ENCODE measurements around the gene ATRX. TPM values are rescaled to one million over a fixed set of nuclear protein-coding genes. Genes with fewer than 3 reads are reported as not detected.
"Not testable (repeated sequence)": the region's sequence is repeated elsewhere in the genome, so short reads cannot be mapped to it uniquely, and the experiment has no call there.

The ATRX gene
- total RNA-seq, 1 donor from 2014 or later: 129 TPM

- no peak overlapping the region for H3K4me3 ChIP-seq
- no peaks in the 10 kb centered on the region for H3K36me3 ChIP-seq
- H3K79me2 ChIP-seq (ENCODE audit: low read depth): peaks cover 100% of the 10 kb centered on the region
- H3K27ac ChIP-seq: no peak overlapping the region
- no peak overlapping the region for H2AFZ ChIP-seq (replicated peaks)
- H3K9me3 ChIP-seq (ENCODE audit: low read depth): peaks cover 18% of the 10 kb centered on the region
- Mint-ChIP-seq H3K4me1 (no peaks in the 10 kb centered on the region), H3K9me3 (peaks cover 55% of the 10 kb centered on the region), H3K27ac (no peak overlapping the region), H3K4me3 (no peak overlapping the region), H3K27me3 (ENCODE audit: insufficient read depth, low read depth) (peaks cover 2% of the 10 kb centered on the region), H3K36me3 (peaks cover 30% of the 10 kb centered on the region)
- H3K4me1 ChIP-seq: no peaks in the 10 kb centered on the region
- no peak for TF ChIP-seq CTCF (IDR thresholded peaks at IDR 0.05)
- TF ChIP-seq EZH2 (IDR thresholded peaks at IDR 0.05): no peak
- no peak for TF ChIP-seq EZH2phosphoT487 (IDR thresholded peaks at IDR 0.05)
- no peak for DNase-seq (ENCODE audit: low spot score)
- no peaks in the 10 kb centered on the region for H4K20me1 ChIP-seq (ENCODE audit: low read depth)
- no peak overlapping the region for H3K9ac ChIP-seq
- no peak overlapping the region for H3K4me2 ChIP-seq
- H3F3A ChIP-seq (ENCODE audit: low read depth): no peaks in the 10 kb centered on the region
- no peaks in the 10 kb centered on the region for H3K27me3 ChIP-seq
Measured at GRCh38 chrX:77731821-77732419, 54.1 kb downstream of the ATRX start.

GRCh38 chrX:77726095-77726494 lies 59.9 kb downstream of the ATRX start:
- H3K36me3 ChIP-seq; H3K27me3 Mint-ChIP-seq (ENCODE audit: insufficient read depth, low read depth); H3K27me3 ChIP-seq; H2AFZ ChIP-seq (replicated peaks); DNase-seq (ENCODE audit: low spot score); H3K4me3 Mint-ChIP-seq; H3K9ac ChIP-seq; H3K27ac Mint-ChIP-seq; H3K4me1 ChIP-seq; H3K27ac ChIP-seq; H3K4me2 ChIP-seq; H3K4me1 Mint-ChIP-seq; H3F3A ChIP-seq (ENCODE audit: low read depth); H3K4me3 ChIP-seq; H4K20me1 ChIP-seq (ENCODE audit: low read depth): not testable (repeated sequence)
- peaks cover 99% of the 10 kb centered on the region for H3K79me2 ChIP-seq (ENCODE audit: low read depth)
- peaks cover 19% of the 10 kb centered on the region for H3K9me3 ChIP-seq (ENCODE audit: low read depth)
- Mint-ChIP-seq H3K36me3 (peaks cover 23% of the 10 kb centered on the region), H3K9me3 (peaks cover 64% of the 10 kb centered on the region)

DNA sequence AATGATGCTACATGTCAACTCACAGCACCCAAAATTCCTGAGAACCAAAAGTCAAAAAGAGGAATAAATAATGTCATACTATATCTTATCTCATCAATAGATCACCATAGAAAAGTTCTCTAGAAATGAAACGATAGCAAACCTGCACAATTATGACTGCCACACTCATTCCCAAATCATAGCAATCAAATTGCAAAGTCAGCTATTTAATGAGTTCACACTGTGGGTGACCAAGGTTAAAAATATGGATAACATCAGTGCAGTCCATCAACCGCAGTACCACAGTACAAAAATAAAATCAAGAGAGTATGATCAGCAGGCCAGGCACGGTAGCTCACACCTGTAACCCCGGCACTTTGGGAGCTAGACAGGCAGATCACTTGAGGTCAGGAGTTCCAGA lies 62.3 kb downstream of the ATRX start:
- no peak overlapping the region for H2AFZ ChIP-seq (replicated peaks)
- H3K9me3 ChIP-seq (ENCODE audit: low read depth): peaks cover 24% of the 10 kb centered on the region
- peaks cover 6% of the 10 kb centered on the region for H4K20me1 ChIP-seq (ENCODE audit: low read depth)
- no peak for TF ChIP-seq EZH2phosphoT487 (IDR thresholded peaks at IDR 0.05)
- no peak for TF ChIP-seq CTCF (IDR thresholded peaks at IDR 0.05)
- no peak for TF ChIP-seq EZH2 (IDR thresholded peaks at IDR 0.05)
- no peak for DNase-seq (ENCODE audit: low spot score)
- H3K36me3 ChIP-seq: no peaks in the 10 kb centered on the region
- Mint-ChIP-seq H3K27ac (no peak overlapping the region), H3K4me3 (no peak overlapping the region), H3K27me3 (ENCODE audit: insufficient read depth, low read depth) (peaks cover 1% of the 10 kb centered on the region), H3K4me1 (no peaks in the 10 kb centered on the region), H3K36me3 (peaks cover 27% of the 10 kb centered on the region), H3K9me3 (peaks cover 73% of the 10 kb centered on the region)
- H3K9ac ChIP-seq: no peak overlapping the region
- no peaks in the 10 kb centered on the region for H3K4me1 ChIP-seq
- H3K27ac ChIP-seq: no peak overlapping the region
- no peaks in the 10 kb centered on the region for H3F3A ChIP-seq (ENCODE audit: low read depth)
- H3K79me2 ChIP-seq (ENCODE audit: low read depth): peaks cover 99% of the 10 kb centered on the region
- H3K27me3 ChIP-seq: no peaks in the 10 kb centered on the region
- no peak overlapping the region for H3K4me2 ChIP-seq
- no peak overlapping the region for H3K4me3 ChIP-seq

- TF ChIP-seq CTCF (IDR thresholded peaks at IDR 0.05) (no peak), EZH2phosphoT487 (IDR thresholded peaks at IDR 0.05) (no peak), EZH2 (IDR thresholded peaks at IDR 0.05) (no peak)
- Histone ChIP-seq H3K27ac (no peak overlapping the region), H3F3A (ENCODE audit: low read depth) (no peaks in the 10 kb centered on the region), H3K9ac (no peak overlapping the region), H3K79me2 (ENCODE audit: low read depth) (peaks cover 88% of the 10 kb centered on the region), H3K27me3 (no peaks in the 10 kb centered on the region), H2AFZ (replicated peaks) (no peak overlapping the region), H4K20me1 (ENCODE audit: low read depth) (peaks cover 19% of the 10 kb centered on the region), H3K4me2 (no peak overlapping the region), H3K4me3 (no peak overlapping the region), H3K4me1 (no peaks in the 10 kb centered on the region), H3K36me3 (peaks cover 5% of the 10 kb centered on the region), H3K9me3 (ENCODE audit: low read depth) (peaks cover 23% of the 10 kb centered on the region)
- peaks cover 48% of the 10 kb centered on the region for H3K9me3 Mint-ChIP-seq
- no peaks in the 10 kb centered on the region for H3K4me1 Mint-ChIP-seq
- H3K27me3 Mint-ChIP-seq (ENCODE audit: insufficient read depth, low read depth): peaks cover 2% of the 10 kb centered on the region
- no peak overlapping the region for H3K4me3 Mint-ChIP-seq
- H3K36me3 Mint-ChIP-seq: peaks cover 24% of the 10 kb centered on the region
- DNase-seq (ENCODE audit: low spot score): no peak
- H3K27ac Mint-ChIP-seq: no peak overlapping the region
Measured at GRCh38 chrX:77719388-77719787, 66.6 kb downstream of the ATRX start.
